Inflammatory macrophage treated with lipopolysaccharide for 1 hour (primary cell): ENCODE results near the gene AIF1.
A peak's percentile ranks its signal among the peaks of the same experiment; 100 is the strongest.

ENCODE experiments used
- DNase-seq, 2 donors: peaks; one replicate each; pipeline ENCODE4 v3.0.0-alpha.2; 2020 to 2022

The AIF1 gene

DNA sequence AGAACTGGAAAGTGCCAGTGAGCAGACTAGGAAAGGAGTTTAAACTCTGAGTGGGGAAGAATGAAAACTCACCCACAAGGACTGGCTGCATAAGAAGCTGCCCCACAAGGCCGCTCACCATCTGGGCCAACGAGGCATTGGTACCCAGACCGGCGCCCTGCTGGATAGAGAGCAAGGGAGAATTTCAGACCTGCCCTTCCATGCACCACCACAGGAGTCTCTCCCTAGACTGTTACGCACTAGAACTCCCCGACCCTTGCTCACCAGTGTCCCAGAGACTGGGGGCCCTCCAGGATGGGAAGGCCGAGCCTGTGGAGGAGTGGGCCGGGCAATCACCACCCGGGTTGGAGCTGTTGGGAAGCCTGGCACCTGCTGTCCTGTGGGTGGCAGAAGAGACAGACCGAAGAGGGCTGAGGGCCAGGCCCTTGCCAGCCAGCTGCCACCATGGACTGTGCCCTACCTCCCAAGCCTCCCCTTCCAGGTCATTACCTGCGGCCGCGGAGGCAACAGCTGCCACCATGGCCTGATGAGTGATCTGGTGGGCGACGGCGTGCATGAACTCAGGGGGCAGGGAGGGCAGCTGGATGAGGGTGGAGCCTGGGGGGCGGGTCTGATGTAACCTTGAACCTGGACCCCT, 28.9 kb downstream of the AIF1 start:
- no peak for DNase-seq

GRCh38 chr6:31645325-31645724, 30.3 kb downstream of the AIF1 start:
- no peak for DNase-seq

- peak; percentile 85 to 91 for DNase-seq
These were observed 36.7 kb downstream of the AIF1 start for GRCh38 chr6:31651602-31652191.

DNA sequence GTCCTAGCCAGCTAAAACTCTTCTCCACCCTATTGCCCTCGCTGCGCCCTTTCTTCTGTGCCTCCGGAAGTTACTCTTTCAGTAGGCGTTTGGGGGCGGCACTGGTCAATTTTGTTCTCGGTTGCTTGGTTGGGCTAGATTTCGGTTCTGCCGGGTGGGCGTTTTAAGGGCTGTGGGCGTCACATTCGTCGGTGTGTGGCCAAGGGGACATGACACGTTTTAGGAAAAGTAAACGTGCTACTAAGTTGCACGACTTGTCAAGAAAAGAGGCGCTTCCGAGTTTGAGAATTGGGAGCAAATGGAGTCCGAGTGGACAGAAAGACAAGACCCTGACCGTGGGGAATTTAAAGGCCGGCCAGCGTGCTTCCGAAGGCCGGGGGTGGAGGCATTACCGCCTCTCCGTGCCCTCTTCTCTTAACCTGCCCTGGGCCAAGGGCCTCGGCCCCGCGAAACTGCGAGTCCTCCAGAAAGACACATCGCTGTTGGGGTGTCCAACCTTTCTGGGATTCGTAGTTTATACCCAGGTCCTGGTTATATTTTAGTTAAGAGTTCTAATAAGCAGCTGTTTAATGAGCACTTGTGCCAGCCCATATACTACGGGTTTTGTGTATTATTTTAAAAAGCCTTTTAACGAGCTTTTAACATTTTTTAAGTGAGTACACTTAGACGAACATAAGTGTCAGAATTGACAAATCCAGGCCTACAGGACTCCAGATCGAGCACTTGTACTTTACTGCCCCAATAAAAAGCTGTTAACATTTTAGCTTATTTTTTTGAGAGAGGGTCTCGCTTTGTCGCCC, 38.1 kb downstream of the AIF1 start:
- peak in 1 of 2 donors; percentile 86 for DNase-seq

GRCh38 chr6:31654574-31655348, 39.7 kb downstream of the AIF1 start:
- DNase-seq: no peak

- DNase-seq: no peak
These were observed 40.6 kb downstream of the AIF1 start, which contains the start of gene APOM for GRCh38 chr6:31655349-31656237. Gene APOM (plus strand): TSS chr6:31655894. CDS start chr6:31655967, 73 bp downstream.

DNA sequence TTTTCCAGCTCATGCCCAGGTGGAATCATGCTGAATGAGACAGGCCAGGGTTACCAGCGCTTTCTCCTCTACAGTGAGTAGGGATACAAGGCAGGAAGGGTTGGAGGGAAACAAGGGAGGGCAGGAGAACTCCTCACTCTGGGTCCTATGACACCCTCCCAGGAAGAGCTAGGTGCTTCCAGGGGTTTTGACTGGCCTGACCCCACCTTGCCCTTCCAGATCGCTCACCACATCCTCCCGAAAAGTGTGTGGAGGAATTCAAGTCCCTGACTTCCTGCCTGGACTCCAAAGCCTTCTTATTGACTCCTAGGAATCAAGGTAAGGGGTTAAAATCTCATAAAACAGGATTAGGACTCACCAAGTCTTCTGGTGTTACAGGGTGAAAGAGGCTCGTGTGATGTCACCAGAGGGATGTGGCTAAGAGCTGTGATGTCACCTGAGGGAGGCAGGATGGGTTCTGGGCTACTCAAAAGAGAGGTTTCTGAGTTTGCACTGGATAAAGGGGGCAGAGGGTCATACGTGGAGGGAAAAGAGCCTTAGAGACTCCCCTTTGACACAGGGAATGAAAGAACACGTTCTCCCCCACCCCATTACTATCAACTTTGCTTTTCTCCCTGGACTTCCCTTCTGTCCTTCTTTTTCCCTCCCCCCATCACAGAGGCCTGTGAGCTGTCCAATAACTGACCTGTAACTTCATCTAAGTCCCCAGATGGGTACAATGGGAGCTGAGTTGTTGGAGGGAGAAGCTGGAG, 42.5 kb downstream of the AIF1 start:
- no peak for DNase-seq

GRCh38 chr6:31658158-31658688, 43.2 kb downstream of the AIF1 start:
- DNase-seq: no peak

DNA sequence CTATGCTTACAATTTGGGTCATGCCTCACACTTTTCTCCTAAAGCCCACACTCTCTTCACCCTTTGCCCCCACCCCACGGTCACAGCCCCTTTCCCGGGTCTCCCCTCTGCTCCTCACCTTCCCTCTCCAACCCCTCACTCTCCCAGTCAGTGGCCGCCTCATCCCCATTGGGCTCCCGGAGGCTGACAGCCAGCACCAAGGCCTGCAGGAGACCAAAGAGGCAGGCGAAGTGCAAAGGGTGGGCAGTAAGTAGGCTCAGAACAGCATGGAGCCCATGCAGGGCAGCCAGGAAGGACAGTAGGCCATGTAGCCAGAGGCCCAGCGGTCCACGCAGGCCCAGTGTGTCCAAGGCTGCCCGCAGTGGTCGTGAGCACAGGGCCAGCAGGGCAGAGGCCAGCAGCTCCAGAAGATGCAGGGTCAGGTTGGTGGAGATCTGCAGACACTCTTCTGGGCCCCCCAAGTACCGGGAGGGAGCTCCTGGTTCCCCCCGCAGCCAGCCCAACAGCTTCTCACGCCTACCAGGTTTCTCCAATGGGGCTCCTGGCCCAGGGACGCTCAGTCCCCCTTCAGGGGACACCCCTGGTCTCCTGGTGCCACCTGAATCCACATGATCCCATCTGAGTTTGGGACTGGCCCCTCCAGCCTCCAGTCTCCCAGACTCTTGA, 44.1 kb downstream of the AIF1 start:
- no peak for DNase-seq

DNA sequence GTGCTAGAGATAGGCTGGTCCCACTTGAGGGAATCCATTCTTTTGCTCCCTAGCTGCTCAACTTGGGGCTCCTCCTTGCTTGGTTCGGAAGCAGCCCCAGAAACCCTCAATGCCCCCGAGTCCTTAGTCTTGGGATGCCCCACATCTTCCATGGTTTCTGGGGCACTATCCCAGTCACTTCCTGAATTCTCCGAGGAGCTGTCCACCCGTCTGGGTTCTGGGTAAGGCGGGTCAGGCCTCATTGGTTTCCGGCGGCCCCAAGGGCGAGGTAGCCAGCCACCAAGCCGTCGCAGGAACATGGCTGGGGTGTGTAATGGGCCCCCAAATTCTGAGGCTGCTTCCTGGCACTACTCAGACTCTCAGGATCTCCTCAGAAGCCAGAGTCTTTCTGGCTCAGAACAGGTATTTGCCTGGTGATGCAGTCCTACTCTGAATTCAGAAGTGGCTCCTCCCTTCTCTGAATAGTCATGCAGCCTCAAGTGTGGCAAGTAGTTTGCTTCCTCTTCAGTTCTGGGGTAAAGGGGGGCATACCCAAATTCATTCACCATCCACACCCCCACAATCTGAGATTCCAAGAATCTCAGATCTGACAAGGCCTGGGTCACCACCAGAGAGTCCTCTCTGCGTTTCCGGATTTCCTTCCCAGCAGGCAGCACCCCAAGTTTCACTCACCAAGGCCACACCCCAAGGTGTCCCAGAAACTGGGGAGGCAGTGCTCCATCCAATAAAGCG, 44.8 kb downstream of the AIF1 start:
- DNase-seq: peak in 1 of 2 donors; percentile 54

GRCh38 chr6:31660381-31661261, 45.6 kb downstream of the AIF1 start, which contains the start of gene C6orf47:
Gene C6orf47 (minus strand): TSS chr6:31660778. CDS start chr6:31659947, 831 bp downstream.
- DNase-seq: peak; percentile 76 to 82

DNA sequence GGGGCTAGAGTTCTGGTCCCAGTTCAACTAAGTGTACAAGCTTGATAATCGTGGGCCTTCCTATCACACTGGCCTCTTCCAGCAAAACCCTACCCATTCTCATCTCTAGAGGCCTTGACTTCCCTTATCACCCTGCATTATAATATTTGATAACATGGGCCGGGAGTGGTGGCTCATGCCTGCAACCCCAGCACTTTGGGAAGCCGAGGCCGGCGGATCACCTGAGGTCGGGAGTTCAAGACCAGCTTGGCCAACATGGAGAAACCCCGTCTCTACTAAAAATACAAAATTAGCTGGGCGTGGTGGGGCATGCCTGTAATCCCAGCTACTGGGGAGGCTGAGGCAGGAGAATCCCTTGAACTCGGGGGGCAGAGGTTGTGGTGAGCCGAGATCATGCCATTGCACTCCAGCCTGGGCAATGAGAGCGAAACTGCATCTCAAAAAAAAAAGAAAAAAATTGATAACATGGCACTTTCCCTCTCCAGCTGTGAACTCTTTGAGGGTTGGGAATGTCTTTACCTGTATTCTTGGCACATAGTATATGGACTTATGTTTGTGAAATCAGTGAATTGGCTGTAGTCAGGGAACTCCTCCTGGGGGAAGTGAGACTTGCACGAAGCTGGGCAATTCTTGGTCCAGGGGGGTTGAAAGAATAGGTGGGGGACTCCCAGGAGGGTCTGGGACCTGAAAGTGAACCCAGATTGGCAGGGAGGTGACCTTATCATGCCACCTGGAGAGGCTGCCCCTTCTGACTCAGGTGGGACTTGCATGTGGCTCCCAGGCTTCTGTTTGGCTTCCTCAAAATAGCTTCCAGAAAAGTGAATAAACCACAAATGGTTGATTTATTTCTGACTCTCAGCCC, 46.5 kb downstream of the AIF1 start:
- no peak for DNase-seq

DNA sequence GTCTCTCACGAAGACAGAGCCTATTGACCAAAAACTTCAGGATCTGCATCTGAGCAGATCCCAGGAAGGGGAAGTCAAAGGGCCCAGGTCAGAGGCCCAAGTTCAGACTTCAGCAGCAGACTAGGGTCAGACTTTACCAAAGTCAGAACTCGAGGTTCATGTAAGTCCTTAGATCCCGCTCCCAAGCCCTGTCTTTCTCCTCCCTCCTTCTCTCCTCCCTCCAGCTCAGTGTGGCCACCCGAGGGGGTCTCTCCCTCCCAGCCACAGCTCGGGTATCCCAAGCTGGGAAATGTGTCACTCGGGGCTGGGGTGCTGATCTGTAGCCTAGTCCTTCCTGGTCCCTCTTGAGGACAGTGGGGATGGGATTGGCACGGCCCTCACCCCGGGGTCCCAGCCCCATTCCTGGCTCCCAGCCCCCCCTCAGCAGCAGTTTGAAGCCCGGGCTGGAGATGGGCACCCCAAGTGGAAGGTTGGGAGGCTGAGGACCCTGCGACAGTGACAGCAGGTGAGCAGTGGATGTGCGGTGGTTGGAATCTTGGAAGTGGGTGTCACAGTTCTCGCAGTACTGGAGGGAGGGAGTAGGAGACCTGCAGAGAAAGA, 47.2 kb downstream of the AIF1 start:
- DNase-seq: no peak

- DNase-seq: peak; percentile 43 to 48
These were observed 48.3 kb downstream of the AIF1 start for GRCh38 chr6:31663126-31663960.

- DNase-seq: no peak
These were observed 49.1 kb downstream of the AIF1 start for GRCh38 chr6:31663961-31664789.
